Thymus (tissue), 14 donors: Measurements from ENCODE around the gene YWHAH. TPM values are rescaled to one million over a fixed set of nuclear protein-coding genes. Genes with fewer than 3 reads are reported as not detected.

Experiments
- DNase-seq, 9 donors: peaks; one replicate each; pipeline ENCODE4 v3.0.0-alpha.2; 2013; ENCODE audit warnings: low spot score in 9 of 9, low read depth in 6 of 9, missing footprints in 1 of 9
- H3K27ac ChIP-seq, 2 donors: one replicate each; pipeline ENCODE4 v1.5.1; 2013; ENCODE audit warnings: control low read depth in 1 of 2, low read depth in 1 of 2, low read length in 1 of 2, mild to moderate bottlenecking in 1 of 2, moderate library complexity in 1 of 2
- H3K27me3 ChIP-seq, 2 donors: one replicate each; pipeline ENCODE4 v1.5.1; 2013; ENCODE audit warnings: low read length in 1 of 2; ENCODE audit not compliant: control insufficient read depth in 2 of 2, insufficient read depth in 1 of 2
- H3K36me3 ChIP-seq, 2 donors: one replicate each; pipeline ENCODE4 v1.5.1; 2013; ENCODE audit warnings: low read length in 1 of 2, mild to moderate bottlenecking in 1 of 2, moderate library complexity in 1 of 2; ENCODE audit not compliant: control insufficient read depth in 2 of 2, insufficient read depth in 2 of 2
- H3K4me1 ChIP-seq, 2 donors: one replicate each; pipeline ENCODE4 v1.5.1; 2013; ENCODE audit warnings: low read length in 2 of 2; ENCODE audit not compliant: control insufficient read depth in 2 of 2, insufficient read depth in 2 of 2
- H3K4me3 ChIP-seq, 2 donors: one replicate each; pipeline ENCODE4 v1.5.1; 2013; ENCODE audit warnings: low read length in 2 of 2, control low read depth in 1 of 2, mild to moderate bottlenecking in 1 of 2
- H3K9me3 ChIP-seq, 2 donors: one replicate each; pipeline ENCODE4 v1.5.1; 2013; ENCODE audit warnings: low read length in 1 of 2, mild to moderate bottlenecking in 1 of 2; ENCODE audit not compliant: control insufficient read depth in 2 of 2, insufficient read depth in 1 of 2
- WGBS: extraction: QIAGEN DNeasy Blood & Tissue Kit; methylation state at CpG from one replicate; pipeline ENCODE4 v1.1.7; 2013; 5-methylcytosine and 5-hydroxymethylcytosine counted together
- long read RNA-seq, 10 donors: transcript quantifications; one replicate each; lab custom pipeline, GENCODE V29; 2026
- polyA plus RNA-seq: library from polyadenylated mRNA; stranded (reverse); fragments of 200-250 nt; gene quantifications from one replicate; pipeline ENCODE4 v1.2.3, GENCODE V29; 2013
- total RNA-seq: library from RNA; stranded (reverse); fragments of 120-200 nt; gene quantifications from one replicate; pipeline ENCODE4 v1.2.4, GENCODE V29; 2013
- donor health status: healthy.

Gene YWHAH
- total RNA-seq (98.3 TPM), polyA plus RNA-seq (115 TPM)
- long read RNA-seq, donor 1, transcript YWHAH-201 (2 exons, 1,825 nt): major isoform, 5 of 5 reads
- long read RNA-seq, donor 1, partial matches to known transcripts: 0 of 5 reads
- long read RNA-seq, donor 1, other reads (novel, unspliced or antisense): 0 of 5 reads
- long read RNA-seq, donor 2, transcript YWHAH-201 (2 exons, 1,825 nt): major isoform, 93 of 93 reads
- long read RNA-seq, donor 2, partial matches to known transcripts: 0 of 93 reads
- long read RNA-seq, donor 2, other reads (novel, unspliced or antisense): 0 of 93 reads
- long read RNA-seq, donor 3, transcript YWHAH-201 (2 exons, 1,825 nt): major isoform, 70 of 70 reads
- long read RNA-seq, donor 3, partial matches to known transcripts: 0 of 70 reads
- long read RNA-seq, donor 3, other reads (novel, unspliced or antisense): 0 of 70 reads
- long read RNA-seq, donor 4, transcript YWHAH-201 (2 exons, 1,825 nt): major isoform, 34 of 34 reads
- long read RNA-seq, donor 4, partial matches to known transcripts: 0 of 34 reads
- long read RNA-seq, donor 4, other reads (novel, unspliced or antisense): 0 of 34 reads
- long read RNA-seq, donor 5, transcript YWHAH-201 (2 exons, 1,825 nt): major isoform, 87 of 91 reads
- long read RNA-seq, donor 5, partial matches to known transcripts: 0 of 91 reads
- long read RNA-seq, donor 5, other reads (novel, unspliced or antisense): 0 of 91 reads
- long read RNA-seq, donor 6, transcript YWHAH-201 (2 exons, 1,825 nt): major isoform, 51 of 53 reads
- long read RNA-seq, donor 6, partial matches to known transcripts: 0 of 53 reads
- long read RNA-seq, donor 6, other reads (novel, unspliced or antisense): 0 of 53 reads
- long read RNA-seq, donor 7, transcript YWHAH-201 (2 exons, 1,825 nt): major isoform, 72 of 72 reads
- long read RNA-seq, donor 7, partial matches to known transcripts: 0 of 72 reads
- long read RNA-seq, donor 7, other reads (novel, unspliced or antisense): 0 of 72 reads
- long read RNA-seq, donor 8, transcript YWHAH-201 (2 exons, 1,825 nt): major isoform, 20 of 20 reads
- long read RNA-seq, donor 8, partial matches to known transcripts: 0 of 20 reads
- long read RNA-seq, donor 8, other reads (novel, unspliced or antisense): 0 of 20 reads
- long read RNA-seq, donor 9, transcript YWHAH-201 (2 exons, 1,825 nt): major isoform, 35 of 36 reads
- long read RNA-seq, donor 9, partial matches to known transcripts: 0 of 36 reads
- long read RNA-seq, donor 9, other reads (novel, unspliced or antisense): 0 of 36 reads
- long read RNA-seq, donor 10, transcript YWHAH-201 (2 exons, 1,825 nt): major isoform, 44 of 44 reads
- long read RNA-seq, donor 10, partial matches to known transcripts: 0 of 44 reads
- long read RNA-seq, donor 10, other reads (novel, unspliced or antisense): 0 of 44 reads

DNA sequence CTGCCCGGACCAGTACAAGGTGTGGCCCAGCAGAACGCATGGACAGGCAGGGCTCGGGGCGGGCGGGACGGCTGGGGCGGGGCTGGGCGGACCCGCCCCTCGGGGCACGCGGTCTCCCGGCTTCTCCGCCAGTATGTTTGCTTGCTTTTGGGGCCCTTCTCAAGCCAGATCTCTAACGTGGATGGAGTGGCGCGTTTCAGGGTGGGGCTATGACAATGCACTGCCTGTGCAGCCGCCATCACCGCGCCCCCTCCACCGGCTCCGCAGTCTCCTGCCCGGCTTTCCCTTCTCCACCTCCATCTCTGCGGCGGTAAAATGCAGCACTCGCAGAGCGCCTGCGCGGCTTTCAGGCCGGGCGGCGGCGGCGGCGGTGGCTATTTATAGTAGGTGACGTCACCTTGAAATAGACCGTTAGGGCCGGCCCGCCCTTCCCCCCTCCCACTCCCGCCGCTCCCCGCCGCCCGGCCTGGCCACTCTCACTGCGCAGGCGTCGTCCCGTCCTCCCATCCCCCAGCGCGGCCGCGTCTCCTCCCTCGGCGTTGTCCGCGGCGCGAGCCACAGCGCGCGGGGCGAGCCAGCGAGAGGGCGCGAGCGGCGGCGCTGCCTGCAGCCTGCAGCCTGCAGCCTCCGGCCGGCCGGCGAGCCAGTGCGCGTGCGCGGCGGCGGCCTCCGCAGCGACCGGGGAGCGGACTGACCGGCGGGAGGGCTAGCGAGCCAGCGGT, at the start of gene YWHAH:
TSS of gene YWHAH (plus strand) at position 558 of the 722 bp plus-strand sequence. CDS start 199 bp downstream, outside the sequence.
- Histone ChIP-seq H3K4me1 (peaks cover 21 to 36% of the 10 kb centered on the region in 2 donors), H3K27me3 (no peaks in the 10 kb centered on the region), H3K36me3 (peaks cover 0 to 18% of the 10 kb centered on the region in 2 donors), H3K9me3 (peaks cover 0 to 4% of the 10 kb centered on the region in 2 donors), H3K4me3 (peak within 1 kb of the TSS; percentile 88 to 93), H3K27ac (peak within 1 kb of the TSS; percentile 88 to 95)
- WGBS: under 1% methylated on average over 86 of the region's 86 CpGs
- peak in 8 of 9 donors; percentile 63 to 94 (median 82) for DNase-seq

- no peak overlapping the region for H3K27ac ChIP-seq
- no peaks in the 10 kb centered on the region for H3K9me3 ChIP-seq
- no peak overlapping the region for H3K4me3 ChIP-seq
- no peaks in the 10 kb centered on the region for H3K27me3 ChIP-seq
- peaks cover 24 to 30% of the 10 kb centered on the region in 2 donors for H3K36me3 ChIP-seq
- no peak for DNase-seq
- no peaks in the 10 kb centered on the region for H3K4me1 ChIP-seq
- 96% methylated on average over 2 of the region's 2 CpGs for WGBS
Observed at GRCh38 chr22:31895411-31896123, 48.8 kb upstream of the YWHAH start.

GRCh38 chr22:31896472-31896871, 47.9 kb upstream of the YWHAH start:
- no peak for DNase-seq
- H3K36me3 ChIP-seq: peaks cover 24 to 32% of the 10 kb centered on the region in 2 donors
- no peak overlapping the region for H3K4me3 ChIP-seq
- no peaks in the 10 kb centered on the region for H3K27me3 ChIP-seq
- WGBS: 100% methylated on average over 1 of the region's 1 CpG
- H3K9me3 ChIP-seq: no peaks in the 10 kb centered on the region
- H3K4me1 ChIP-seq: no peaks in the 10 kb centered on the region
- H3K27ac ChIP-seq: no peak overlapping the region

GRCh38 chr22:31897842-31898805, 46.2 kb upstream of the YWHAH start:
- no peaks in the 10 kb centered on the region for H3K4me1 ChIP-seq
- H3K9me3 ChIP-seq: no peaks in the 10 kb centered on the region
- no peak overlapping the region for H3K4me3 ChIP-seq
- no peak overlapping the region for H3K27ac ChIP-seq
- WGBS: 94% methylated on average over 16 of the region's 16 CpGs
- no peak for DNase-seq
- H3K36me3 ChIP-seq: peaks cover 24 to 37% of the 10 kb centered on the region in 2 donors
- H3K27me3 ChIP-seq: no peaks in the 10 kb centered on the region

DNA sequence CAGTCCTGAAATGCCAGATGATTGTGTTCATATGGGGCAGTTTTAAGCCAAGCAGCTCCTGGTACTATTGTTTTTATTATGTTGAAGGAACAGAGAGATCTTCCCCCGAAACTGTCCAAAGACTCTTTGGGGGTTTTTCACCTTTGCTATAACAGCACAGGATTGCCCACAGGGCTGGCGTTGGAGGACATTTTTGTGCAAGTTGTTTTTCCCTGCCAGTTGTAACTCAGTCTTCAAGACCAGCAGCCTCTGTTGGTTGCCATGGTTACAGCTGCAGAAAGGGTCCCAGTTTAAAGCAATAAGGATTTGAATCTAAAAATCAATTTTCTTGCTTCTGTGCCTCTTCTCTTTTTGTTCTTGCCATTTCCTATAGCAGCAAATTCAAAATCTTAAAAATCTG, 45.4 kb upstream of the YWHAH start:
- DNase-seq: no peak
- H3K27me3 ChIP-seq: no peaks in the 10 kb centered on the region
- H3K36me3 ChIP-seq: peaks cover 20 to 40% of the 10 kb centered on the region in 2 donors
- no peak overlapping the region for H3K27ac ChIP-seq
- H3K4me1 ChIP-seq: no peaks in the 10 kb centered on the region
- WGBS: 97% methylated on average over 2 of the region's 2 CpGs
- no peak overlapping the region for H3K4me3 ChIP-seq
- no peaks in the 10 kb centered on the region for H3K9me3 ChIP-seq

DNA sequence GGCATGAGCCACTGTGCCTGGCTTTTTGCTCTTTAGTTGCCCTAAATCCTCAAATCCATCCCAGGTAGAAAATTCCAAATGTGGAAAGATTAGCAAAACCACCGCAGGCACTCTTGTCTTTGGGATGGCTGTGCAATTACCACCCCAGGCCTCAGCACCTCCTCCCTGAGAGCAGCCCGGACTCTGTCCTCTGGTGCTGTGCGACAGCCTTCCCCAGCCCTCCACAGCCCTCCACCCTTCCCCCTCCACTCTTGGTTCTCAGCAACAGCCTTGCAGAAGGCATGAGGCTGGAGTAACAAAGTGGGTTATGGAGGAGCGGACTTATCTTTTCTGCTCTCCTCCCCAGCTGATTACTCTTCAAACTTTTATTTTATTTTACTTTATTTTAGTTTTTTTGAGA, 44.7 kb upstream of the YWHAH start:
- H3K4me3 ChIP-seq: no peak overlapping the region
- DNase-seq: no peak
- H3K36me3 ChIP-seq: peaks cover 20 to 43% of the 10 kb centered on the region in 2 donors
- no peaks in the 10 kb centered on the region for H3K4me1 ChIP-seq
- WGBS: 96% methylated on average over 4 of the region's 4 CpGs
- H3K9me3 ChIP-seq: no peaks in the 10 kb centered on the region
- H3K27me3 ChIP-seq: no peaks in the 10 kb centered on the region
- H3K27ac ChIP-seq: no peak overlapping the region

- Histone ChIP-seq H3K4me3 (no peak overlapping the region), H3K4me1 (no peaks in the 10 kb centered on the region), H3K27me3 (no peaks in the 10 kb centered on the region), H3K27ac (no peak overlapping the region), H3K9me3 (no peaks in the 10 kb centered on the region), H3K36me3 (peaks cover 20 to 51% of the 10 kb centered on the region in 2 donors)
- no peak for DNase-seq
- 95% methylated on average over 6 of the region's 6 CpGs for WGBS
Observed at GRCh38 chr22:31901388-31902137, 42.8 kb upstream of the YWHAH start.
